Measurements from ENCODE around the gene CEL. TPM values are rescaled to one million over a fixed set of nuclear protein-coding genes. Genes with fewer than 3 reads are reported as not detected.
"Not testable (repeated sequence)": the region's sequence is repeated elsewhere in the genome, so short reads cannot be mapped to it uniquely, and the experiment has no call there.

The CEL gene
- total RNA-seq, 2 donors from 2014 or later = 1.2 to 4.2 TPM

DNA sequence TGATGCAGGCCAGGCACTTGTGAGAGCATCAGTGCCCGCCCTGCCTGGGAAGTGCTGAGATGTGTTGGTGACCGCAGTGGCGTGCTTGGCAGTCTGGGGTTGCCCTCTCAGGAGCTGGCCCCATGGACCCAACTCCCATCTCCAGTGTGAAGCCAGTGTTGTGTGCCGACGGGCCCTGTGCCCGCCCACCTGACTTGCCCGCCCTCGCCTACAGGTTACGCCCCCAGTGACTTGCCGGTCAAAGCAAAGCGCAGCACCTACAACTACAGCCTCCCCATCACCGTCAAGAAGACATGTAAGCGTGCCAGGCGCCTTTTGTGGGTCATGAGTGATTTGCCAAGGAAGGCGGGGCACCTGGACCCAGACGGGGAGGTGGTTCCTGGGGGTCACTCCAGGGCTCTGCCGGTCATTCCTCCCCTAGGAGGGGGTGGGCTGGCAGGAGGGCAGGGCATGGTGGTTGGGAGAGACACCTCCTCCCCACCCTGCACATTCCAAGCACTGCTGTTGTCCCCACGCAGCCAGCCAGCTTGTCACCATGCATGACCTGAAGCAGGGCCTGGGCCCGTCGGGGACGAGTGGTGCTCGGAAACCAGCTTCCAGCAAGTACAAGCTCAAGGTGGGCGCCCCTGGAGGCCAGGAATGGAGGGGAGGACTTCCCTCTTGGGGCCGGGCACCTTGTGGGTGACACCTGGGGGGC lies 7.4 kb upstream of the CEL start:
- H3K4me1 Mint-ChIP-seq = peaks cover 13% of the 10 kb centered on the region
- no peaks in the 10 kb centered on the region for H3K9me3 Mint-ChIP-seq
- H3K27ac Mint-ChIP-seq = no peak overlapping the region
- ATAC-seq (replicated peaks) = no peak
- H3K36me3 Mint-ChIP-seq (ENCODE audit: low read depth) = peaks cover 66% of the 10 kb centered on the region
- no peaks in the 10 kb centered on the region for H3K27me3 Mint-ChIP-seq
- no peak overlapping the region for H3K4me3 Mint-ChIP-seq

- H3K9me3 Mint-ChIP-seq = no peaks in the 10 kb centered on the region
- no peaks in the 10 kb centered on the region for H3K27me3 Mint-ChIP-seq
- peaks cover 16% of the 10 kb centered on the region for H3K4me1 Mint-ChIP-seq
- no peak overlapping the region for H3K4me3 Mint-ChIP-seq
- no peak for ATAC-seq (replicated peaks)
- no peak overlapping the region for H3K27ac Mint-ChIP-seq
- peaks cover 60% of the 10 kb centered on the region for H3K36me3 Mint-ChIP-seq (ENCODE audit: low read depth)
These were observed 6.8 kb upstream of the CEL start for GRCh38 chr9:133054966-133055365.

- H3K4me3 Mint-ChIP-seq = no peak overlapping the region
- peak overlapping the region; percentile 62 for H3K27ac Mint-ChIP-seq
- H3K36me3 Mint-ChIP-seq (ENCODE audit: low read depth) = peaks cover 50% of the 10 kb centered on the region
- H3K27me3 Mint-ChIP-seq = no peaks in the 10 kb centered on the region
- H3K9me3 Mint-ChIP-seq = no peaks in the 10 kb centered on the region
- H3K4me1 Mint-ChIP-seq = peaks cover 16% of the 10 kb centered on the region
- ATAC-seq (replicated peaks) = no peak
These were observed 5.9 kb upstream of the CEL start for GRCh38 chr9:133055788-133056420.

GRCh38 chr9:133056533-133056932 lies 5.2 kb upstream of the CEL start:
- no peak overlapping the region for H3K4me3 Mint-ChIP-seq
- peaks cover 44% of the 10 kb centered on the region for H3K36me3 Mint-ChIP-seq (ENCODE audit: low read depth)
- H3K27ac Mint-ChIP-seq = peak overlapping the region; percentile 62
- no peaks in the 10 kb centered on the region for H3K9me3 Mint-ChIP-seq
- peaks cover 16% of the 10 kb centered on the region for H3K4me1 Mint-ChIP-seq
- no peak for ATAC-seq (replicated peaks)
- no peaks in the 10 kb centered on the region for H3K27me3 Mint-ChIP-seq

DNA sequence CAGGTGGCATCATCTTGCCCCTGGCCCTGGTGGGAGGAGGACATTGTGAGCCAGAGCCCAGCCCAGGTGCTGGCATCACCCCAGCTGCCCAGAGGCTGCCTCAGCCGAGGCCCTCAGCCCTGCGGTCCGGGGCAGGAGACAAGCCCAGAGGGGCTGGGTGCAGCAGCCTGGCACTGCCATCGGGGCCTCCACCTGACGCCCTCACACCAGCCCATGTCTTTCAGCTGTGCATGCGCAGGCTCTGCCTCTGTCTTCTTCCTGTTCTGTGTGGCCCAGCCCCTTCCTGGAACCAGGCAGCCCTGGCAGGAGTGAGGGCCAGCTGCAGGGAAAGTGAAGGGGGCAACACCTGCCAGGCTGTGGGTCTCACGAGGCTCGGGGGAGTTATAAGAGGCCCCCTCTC lies 4.8 kb upstream of the CEL start:
- Mint-ChIP-seq H3K4me3 (no peak overlapping the region), H3K27ac (no peak overlapping the region), H3K9me3 (no peaks in the 10 kb centered on the region), H3K27me3 (no peaks in the 10 kb centered on the region), H3K4me1 (peaks cover 16% of the 10 kb centered on the region), H3K36me3 (ENCODE audit: low read depth) (peaks cover 39% of the 10 kb centered on the region)
- ATAC-seq (replicated peaks) = no peak

- H3K27ac Mint-ChIP-seq = no peak overlapping the region
- no peaks in the 10 kb centered on the region for H3K9me3 Mint-ChIP-seq
- peaks cover 16% of the 10 kb centered on the region for H3K4me1 Mint-ChIP-seq
- H3K4me3 Mint-ChIP-seq = no peak overlapping the region
- H3K27me3 Mint-ChIP-seq = no peaks in the 10 kb centered on the region
- no peak for ATAC-seq (replicated peaks)
- peaks cover 34% of the 10 kb centered on the region for H3K36me3 Mint-ChIP-seq (ENCODE audit: low read depth)
These were observed 4.2 kb upstream of the CEL start for GRCh38 chr9:133057553-133057952.

DNA sequence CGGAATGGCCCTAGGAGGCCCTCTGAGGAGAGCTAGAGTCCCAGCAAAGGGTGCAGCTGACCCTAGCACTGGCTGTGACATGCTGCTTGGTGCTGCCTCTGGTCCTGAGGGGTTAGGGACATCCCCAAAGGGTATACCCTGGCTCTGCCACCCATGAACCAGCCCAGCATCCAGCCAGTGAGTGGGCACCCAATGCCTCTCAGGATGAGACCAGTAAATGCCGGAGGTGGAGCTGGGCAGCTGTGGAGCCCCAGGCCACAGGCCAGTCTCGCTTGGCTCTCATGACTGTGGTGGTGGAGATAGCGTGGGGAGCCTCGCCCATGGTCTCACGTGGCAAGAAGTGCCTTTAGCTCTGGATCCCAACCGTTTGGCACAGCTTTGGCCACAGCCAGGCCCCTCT lies 3.7 kb upstream of the CEL start:
- Mint-ChIP-seq H3K27me3 (no peaks in the 10 kb centered on the region), H3K4me3 (no peak overlapping the region), H3K4me1 (peaks cover 16% of the 10 kb centered on the region), H3K9me3 (no peaks in the 10 kb centered on the region), H3K36me3 (ENCODE audit: low read depth) (peaks cover 29% of the 10 kb centered on the region), H3K27ac (peak overlapping the region; percentile 59)
- ATAC-seq (replicated peaks) = no peak

GRCh38 chr9:133058550-133059320 lies 3.0 kb upstream of the CEL start:
- Mint-ChIP-seq H3K4me1 (peaks cover 16% of the 10 kb centered on the region), H3K27me3 (no peaks in the 10 kb centered on the region), H3K36me3 (ENCODE audit: low read depth) (peaks cover 22% of the 10 kb centered on the region), H3K4me3 (no peak overlapping the region), H3K9me3 (no peaks in the 10 kb centered on the region), H3K27ac (peak overlapping the region; percentile 59)
- ATAC-seq (replicated peaks) = peak; percentile 38

- Mint-ChIP-seq H3K27ac (peak overlapping the region; percentile 59), H3K4me1 (peaks cover 16% of the 10 kb centered on the region), H3K4me3 (no peak overlapping the region), H3K9me3 (no peaks in the 10 kb centered on the region), H3K27me3 (no peaks in the 10 kb centered on the region), H3K36me3 (ENCODE audit: low read depth) (peaks cover 14% of the 10 kb centered on the region)
- no peak for ATAC-seq (replicated peaks)
These were observed 2.2 kb upstream of the CEL start for GRCh38 chr9:133059623-133060022.

DNA sequence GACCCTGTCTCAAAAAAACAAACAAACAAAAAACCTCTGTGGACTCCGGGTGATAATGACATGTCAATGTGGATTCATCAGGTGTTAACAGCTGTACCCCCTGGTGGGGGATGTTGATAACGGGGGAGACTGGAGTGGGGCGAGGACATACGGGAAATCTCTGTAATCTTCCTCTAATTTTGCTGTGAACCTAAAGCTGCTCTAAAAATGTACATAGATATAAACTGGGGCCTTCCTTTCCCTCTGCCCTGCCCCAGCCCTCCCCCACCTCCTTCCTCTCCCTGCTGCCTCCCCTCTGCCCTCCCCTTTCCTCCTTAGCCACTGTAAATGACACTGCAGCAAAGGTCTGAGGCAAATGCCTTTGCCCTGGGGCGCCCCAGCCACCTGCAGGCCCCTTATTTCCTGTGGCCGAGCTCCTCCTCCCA lies 1.4 kb upstream of the CEL start:
- no peaks in the 10 kb centered on the region for H3K27me3 Mint-ChIP-seq
- H3K4me1 Mint-ChIP-seq = peaks cover 16% of the 10 kb centered on the region
- no peaks in the 10 kb centered on the region for H3K9me3 Mint-ChIP-seq
- no peak overlapping the region for H3K4me3 Mint-ChIP-seq
- peaks cover 9% of the 10 kb centered on the region for H3K36me3 Mint-ChIP-seq (ENCODE audit: low read depth)
- ATAC-seq (replicated peaks) = no peak
- no peak overlapping the region for H3K27ac Mint-ChIP-seq

DNA sequence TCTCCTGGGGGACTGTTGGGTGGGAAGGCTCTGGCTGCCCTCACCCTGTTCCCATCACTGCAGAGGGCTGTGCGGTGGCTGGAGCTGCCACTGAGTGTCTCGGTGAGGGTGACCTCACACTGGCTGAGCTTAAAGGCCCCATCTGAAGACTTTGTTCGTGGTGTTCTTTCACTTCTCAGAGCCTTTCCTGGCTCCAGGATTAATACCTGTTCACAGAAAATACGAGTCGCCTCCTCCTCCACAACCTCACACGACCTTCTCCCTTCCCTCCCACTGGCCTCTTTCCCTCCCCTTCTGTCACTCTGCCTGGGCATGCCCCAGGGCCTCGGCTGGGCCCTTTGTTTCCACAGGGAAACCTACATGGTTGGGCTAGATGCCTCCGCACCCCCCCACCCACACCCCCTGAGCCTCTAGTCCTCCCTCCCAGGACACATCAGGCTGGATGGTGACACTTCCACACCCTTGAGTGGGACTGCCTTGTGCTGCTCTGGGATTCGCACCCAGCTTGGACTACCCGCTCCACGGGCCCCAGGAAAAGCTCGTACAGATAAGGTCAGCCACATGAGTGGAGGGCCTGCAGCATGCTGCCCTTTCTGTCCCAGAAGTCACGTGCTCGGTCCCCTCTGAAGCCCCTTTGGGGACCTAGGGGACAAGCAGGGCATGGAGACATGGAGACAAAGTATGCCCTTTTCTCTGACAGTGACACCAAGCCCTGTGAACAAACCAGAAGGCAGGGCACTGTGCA lies 590 bp upstream of the CEL start:
- not testable (repeated sequence) for H3K27ac Mint-ChIP-seq; H3K9me3 Mint-ChIP-seq; H3K36me3 Mint-ChIP-seq (ENCODE audit: low read depth); H3K4me3 Mint-ChIP-seq; H3K27me3 Mint-ChIP-seq
- peaks cover 16% of the 10 kb centered on the region for H3K4me1 Mint-ChIP-seq
- peak; percentile 42 for ATAC-seq (replicated peaks)

DNA sequence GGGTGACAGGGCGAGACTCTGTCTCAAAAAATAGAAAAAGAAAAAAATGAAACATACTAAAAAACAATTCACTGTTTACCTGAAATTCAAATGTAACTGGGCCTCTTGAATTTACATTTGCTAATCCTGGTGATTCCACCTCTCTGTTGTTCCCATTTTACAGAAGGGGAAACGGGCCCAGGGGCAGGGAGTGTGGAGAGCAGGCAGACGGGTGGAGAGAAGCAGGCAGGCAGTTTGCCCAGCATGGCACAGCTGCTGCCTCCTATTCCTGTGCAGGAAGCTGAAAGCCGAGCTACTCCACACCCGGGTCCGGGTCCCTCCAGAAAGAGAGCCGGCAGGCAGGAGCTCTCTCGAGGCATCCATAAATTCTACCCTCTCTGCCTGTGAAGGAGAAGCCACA lies 788 bp downstream of the CEL start:
- H3K36me3 Mint-ChIP-seq (ENCODE audit: low read depth); H3K4me3 Mint-ChIP-seq; ATAC-seq (replicated peaks); H3K9me3 Mint-ChIP-seq; H3K27me3 Mint-ChIP-seq; H3K27ac Mint-ChIP-seq: not testable (repeated sequence)
- peaks cover 16% of the 10 kb centered on the region for H3K4me1 Mint-ChIP-seq

DNA sequence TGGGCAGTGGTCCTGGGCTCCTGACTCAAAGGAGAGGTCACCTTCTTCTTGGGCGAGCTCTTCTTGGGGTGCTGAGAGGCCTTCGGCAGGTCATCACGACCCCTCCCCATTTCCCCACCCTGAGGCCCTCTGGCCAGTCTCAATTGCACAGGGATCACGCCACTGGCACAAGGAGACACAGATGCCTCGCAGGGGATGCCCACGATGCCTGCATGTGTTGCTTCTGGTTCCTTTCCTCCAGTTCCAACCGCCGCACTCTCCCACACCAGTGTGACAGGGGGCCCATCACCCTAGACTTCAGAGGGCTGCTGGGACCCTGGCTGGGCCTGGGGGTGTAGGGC lies 1.3 kb downstream of the CEL start:
- peaks cover 13% of the 10 kb centered on the region for H3K4me1 Mint-ChIP-seq
- H3K9me3 Mint-ChIP-seq = no peaks in the 10 kb centered on the region
- no peak overlapping the region for H3K4me3 Mint-ChIP-seq
- H3K27ac Mint-ChIP-seq = no peak overlapping the region
- ATAC-seq (replicated peaks) = no peak
- no peaks in the 10 kb centered on the region for H3K36me3 Mint-ChIP-seq (ENCODE audit: low read depth)
- H3K27me3 Mint-ChIP-seq = no peaks in the 10 kb centered on the region

DNA sequence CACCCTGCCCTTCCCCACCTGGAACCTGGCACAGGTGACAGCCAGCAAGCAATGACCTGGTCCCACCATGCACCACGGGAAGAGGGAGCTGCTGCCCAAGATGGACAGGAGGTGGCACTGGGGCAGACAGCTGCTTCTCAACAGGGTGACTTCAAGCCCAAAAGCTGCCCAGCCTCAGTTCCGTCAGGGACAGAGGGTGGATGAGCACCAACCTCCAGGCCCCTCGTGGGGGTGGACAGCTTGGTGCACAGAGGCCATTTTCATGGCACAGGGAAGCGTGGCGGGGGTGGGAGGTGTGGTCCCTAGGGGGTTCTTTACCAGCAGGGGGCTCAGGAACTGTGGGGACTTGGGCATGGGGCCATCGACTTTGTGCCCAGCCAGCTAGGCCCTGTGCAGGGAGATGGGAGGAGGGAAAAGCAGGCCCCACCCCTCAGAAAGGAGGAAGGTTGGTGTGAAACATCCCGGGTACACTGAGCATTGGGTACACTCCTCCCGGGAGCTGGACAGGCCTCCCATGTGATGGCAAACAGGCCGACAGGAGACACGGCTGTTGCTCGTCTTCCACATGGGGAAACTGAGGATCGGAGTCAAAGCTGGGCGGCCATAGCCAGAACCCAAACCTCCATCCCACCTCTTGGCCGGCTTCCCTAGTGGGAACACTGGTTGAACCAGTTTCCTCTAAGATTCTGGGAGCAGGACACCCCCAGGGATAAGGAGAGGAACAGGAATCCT lies 1.9 kb downstream of the CEL start:
- no peaks in the 10 kb centered on the region for H3K9me3 Mint-ChIP-seq
- no peak overlapping the region for H3K4me3 Mint-ChIP-seq
- H3K36me3 Mint-ChIP-seq (ENCODE audit: low read depth) = no peaks in the 10 kb centered on the region
- H3K4me1 Mint-ChIP-seq = peaks cover 8% of the 10 kb centered on the region
- no peak for ATAC-seq (replicated peaks)
- no peaks in the 10 kb centered on the region for H3K27me3 Mint-ChIP-seq
- no peak overlapping the region for H3K27ac Mint-ChIP-seq

Measured in activated T-helper 17 cell treated with anti-CD3 and anti-CD28 coated beads, Interleukin-2, amount 50 U/mL, for 72 hours (primary cell).